CD14-positive monocyte (primary cell): Measurements from ENCODE around the gene LMTK3. TPM values are rescaled to one million over a fixed set of nuclear protein-coding genes. Genes with fewer than 3 reads are reported as not detected.

Source experiments
- DNase-seq, 3 donors: peaks; one replicate each; pipeline ENCODE4 v3.0.0-alpha.2; 2011 to 2022
- H2AFZ ChIP-seq: 2 replicates; pipeline ENCODE4 v1.6.0; 2012; ENCODE audit warnings: mild to moderate bottlenecking, low read depth, low read length, inconsistent platforms; ENCODE audit not compliant: insufficient read depth, poor library complexity, severe bottlenecking
- H3K27ac ChIP-seq, 2 donors: 1 replicate in 1 of 2; 2 replicates in 1 of 2; pipeline ENCODE4 v1.5.1; 2012 to 2013; ENCODE audit warnings: low read length in 2 of 2, control low read depth in 1 of 2, inconsistent platforms in 1 of 2, low read depth in 1 of 2, mild to moderate bottlenecking in 1 of 2
- H3K27me3 ChIP-seq, 2 donors: one replicate each; pipeline versions ENCODE4 v1.6.0 to v1.6.1; 2011 to 2013; ENCODE audit warnings: low read length in 2 of 2; ENCODE audit not compliant: control insufficient read depth in 2 of 2, insufficient read depth in 2 of 2
- H3K36me3 ChIP-seq, 2 donors: replicated peaks in 1 of 2; 1 replicate in 1 of 2; 2 replicates in 1 of 2; pipeline versions ENCODE4 v1.5.1 to v1.6.1; 2012 to 2013; ENCODE audit warnings: low read length in 2 of 2, control low read depth in 1 of 2, inconsistent platforms in 1 of 2, mild to moderate bottlenecking in 1 of 2; ENCODE audit not compliant: insufficient read depth in 2 of 2, control insufficient read depth in 1 of 2
- H3K4me1 ChIP-seq, 2 donors: 1 replicate in 1 of 2; 2 replicates in 1 of 2; pipeline versions ENCODE4 v1.5.1 to v1.6.1; 2012 to 2013; ENCODE audit warnings: low read length in 2 of 2, control low read depth in 1 of 2, inconsistent platforms in 1 of 2, mild to moderate bottlenecking in 1 of 2, moderate library complexity in 1 of 2; ENCODE audit not compliant: insufficient read depth in 2 of 2, control insufficient read depth in 1 of 2
- H3K4me2 ChIP-seq: replicated peaks from 2 replicates; pipeline ENCODE3; 2012; ENCODE audit warnings: low read length, moderate library complexity, mild to moderate bottlenecking; ENCODE audit not compliant: poor library complexity, severe bottlenecking; ENCODE audit errors: extremely low read depth
- H3K4me3 ChIP-seq, 3 experiments: fragments of 200-600 bp in 1 of 3; sonication (generic) in 1 of 3; replicated peaks in 1 of 3; 1 replicate in 2 of 3; 2 replicates in 1 of 3; pipeline ENCODE4 v1.5.1; 2011 to 2013; ENCODE audit warnings: low read length in 3 of 3, mild to moderate bottlenecking in 3 of 3, control low read depth in 2 of 3, low read depth in 2 of 3, inconsistent platforms in 1 of 3, moderate library complexity in 1 of 3
- H3K79me2 ChIP-seq: 2 replicates; pipeline ENCODE4 v1.6.0; 2012; ENCODE audit warnings: mild to moderate bottlenecking, control low read depth, inconsistent platforms, low read length, moderate library complexity; ENCODE audit not compliant: insufficient read depth
- H3K9ac ChIP-seq: 2 replicates; pipeline ENCODE4 v1.6.0; 2017; ENCODE audit warnings: low read length, mild to moderate bottlenecking; ENCODE audit not compliant: insufficient read depth, poor library complexity, severe bottlenecking
- H3K9me3 ChIP-seq, 2 donors: replicated peaks in 1 of 2; 1 replicate in 1 of 2; 2 replicates in 1 of 2; pipeline versions ENCODE4 v1.5.1 to v1.6.1; 2012 to 2013; ENCODE audit warnings: low read length in 2 of 2, control low read depth in 1 of 2; ENCODE audit not compliant: control insufficient read depth in 1 of 2, insufficient read depth in 1 of 2
- H4K20me1 ChIP-seq: 2 replicates; pipeline ENCODE4 v1.6.0; 2012; ENCODE audit warnings: mild to moderate bottlenecking, low read length, control low read depth, moderate library complexity; ENCODE audit not compliant: insufficient read depth
- H3K27ac Mint-ChIP-seq, 7 donors: one replicate each; pipeline ENCODE4 v1.8.0; 2020; ENCODE audit warnings: mild to moderate bottlenecking in 7 of 7, mixed read lengths in 7 of 7, moderate library complexity in 6 of 7, inconsistent platforms in 2 of 7
- H3K27me3 Mint-ChIP-seq, 3 donors: one replicate each; pipeline ENCODE4 v1.8.0; 2021 to 2022; ENCODE audit warnings: low read depth in 3 of 3, mild to moderate bottlenecking in 3 of 3, mixed read lengths in 3 of 3, moderate library complexity in 3 of 3, inconsistent platforms in 1 of 3
- H3K36me3 Mint-ChIP-seq, 2 donors: one replicate each; pipeline ENCODE4 v1.8.0; 2020; ENCODE audit warnings: mixed read lengths in 2 of 2, inconsistent platforms in 1 of 2, mild to moderate bottlenecking in 1 of 2
- H3K4me1 Mint-ChIP-seq: one replicate; pipeline ENCODE4 v1.8.0; 2020; ENCODE audit warnings: mild to moderate bottlenecking, mixed read lengths
- H3K4me3 Mint-ChIP-seq, 2 donors: one replicate each; pipeline ENCODE4 v1.8.0; 2020; ENCODE audit warnings: mild to moderate bottlenecking in 2 of 2, mixed read lengths in 2 of 2, moderate library complexity in 1 of 2
- H3K9me3 Mint-ChIP-seq, 7 donors: one replicate each; pipeline ENCODE4 v1.8.0; 2020 to 2022; ENCODE audit warnings: mixed read lengths in 7 of 7, mild to moderate bottlenecking in 6 of 7, moderate library complexity in 6 of 7, inconsistent platforms in 2 of 7
- CTCF ChIP-seq: fragments of 200-600 bp; IDR thresholded peaks from one replicate; pipeline ENCODE4 v1.8.0; 2022; ENCODE audit warnings: antibody characterized with exemption, mild to moderate bottlenecking
- WGBS: methylation state at CpG from one replicate; pipeline ENCODE4 v1.1.5; 2013; ENCODE audit warnings: missing lambda C conversion rate; ENCODE audit not compliant: insufficient coverage; 5-methylcytosine and 5-hydroxymethylcytosine counted together
- intact Hi-C, 2 donors: fragments of 100-400 bp; cut with micrococcal nuclease; formaldehyde crosslinking; loops; one replicate each; pipeline versions ENCODE4 v1.15.0 to v1.15.1; 2023
- polyA plus RNA-seq, 3 donors: library from polyadenylated mRNA; depleted of rRNA in 1 of 3; unstranded in 2 of 3; stranded (reverse) in 1 of 3; fragments of 300-500 nt in 2 of 3; fragments of >200 nt in 1 of 3; fragmentation: Illumina TruSeq in 2 of 3; gene quantifications; 1 replicate in 2 of 3; 2 replicates in 1 of 3; pipeline ENCODE4 v1.2.3, GENCODE V29; 2012 to 2021

The LMTK3 gene
- polyA plus RNA-seq, 3 donors = 0.08 TPM; not detected in 2

DNA sequence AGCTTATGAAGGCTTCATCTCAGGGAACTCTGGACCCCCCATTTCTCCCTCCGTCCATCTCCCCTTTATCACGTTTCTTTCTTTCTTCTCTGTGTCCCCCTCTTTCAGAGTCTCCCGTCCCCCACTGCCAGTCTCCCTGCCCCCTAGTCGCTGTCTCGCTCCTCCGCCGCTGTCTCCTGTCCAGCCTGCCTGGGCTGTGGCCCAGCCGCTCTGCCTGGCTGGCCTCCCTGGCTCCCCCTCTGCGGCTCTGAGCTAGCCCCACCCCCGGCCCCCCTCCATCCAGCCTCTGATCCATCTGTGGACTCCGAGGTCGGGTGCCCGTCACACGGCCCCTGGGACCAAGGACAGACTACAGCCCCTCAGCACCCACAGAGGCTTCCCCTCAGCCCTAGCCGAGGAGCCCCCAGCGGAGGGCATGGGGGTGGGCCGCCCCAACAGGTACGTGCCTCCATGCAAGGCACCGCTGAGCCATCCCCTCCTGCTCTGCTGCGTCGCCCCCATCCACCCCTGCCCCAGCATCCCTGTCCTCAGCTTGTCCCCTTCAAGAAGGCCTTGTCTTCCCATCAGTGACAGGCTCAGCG lies 57.4 kb downstream of the LMTK3 start:
- H3K27ac Mint-ChIP-seq = peak overlapping the region in 2 of 7 donors; percentile 2 to 15
- H3K4me3 Mint-ChIP-seq = no peak overlapping the region
- H3K27ac ChIP-seq = no peak overlapping the region
- no peak for TF ChIP-seq CTCF
- H3K4me2 ChIP-seq = no peak overlapping the region
- peaks cover 0 to 1% (median 0%) of the 10 kb centered on the region in 3 donors for H3K27me3 Mint-ChIP-seq
- H3K27me3 ChIP-seq = no peaks in the 10 kb centered on the region
- H3K36me3 ChIP-seq = peaks cover 59 to 82% of the 10 kb centered on the region in 2 donors
- 98% methylated on average over 22 of the region's 22 CpGs for WGBS
- H3K9me3 ChIP-seq = no peaks in the 10 kb centered on the region
- peaks cover 51 to 79% of the 10 kb centered on the region in 2 donors for H3K36me3 Mint-ChIP-seq
- H3K9me3 Mint-ChIP-seq = no peaks in the 10 kb centered on the region
- no peak overlapping the region for H2AFZ ChIP-seq
- H4K20me1 ChIP-seq = peaks cover 4% of the 10 kb centered on the region
- H3K4me1 Mint-ChIP-seq = peaks cover 3% of the 10 kb centered on the region
- no peak overlapping the region for H3K4me3 ChIP-seq
- H3K4me1 ChIP-seq = no peaks in the 10 kb centered on the region
- DNase-seq = no peak
- no peak overlapping the region for H3K9ac ChIP-seq
- intact Hi-C loops = no loop called here
- H3K79me2 ChIP-seq = no peaks in the 10 kb centered on the region

- Histone ChIP-seq H3K9ac (no peak overlapping the region), H3K36me3 (peaks cover 72 to 97% of the 10 kb centered on the region in 2 donors), H3K4me1 (no peaks in the 10 kb centered on the region), H4K20me1 (peaks cover 4% of the 10 kb centered on the region), H3K4me2 (no peak overlapping the region), H3K9me3 (no peaks in the 10 kb centered on the region), H3K4me3 (no peak overlapping the region), H2AFZ (no peak overlapping the region), H3K27me3 (no peaks in the 10 kb centered on the region), H3K27ac (no peak overlapping the region), H3K79me2 (no peaks in the 10 kb centered on the region)
- Mint-ChIP-seq H3K4me1 (peaks cover 3% of the 10 kb centered on the region), H3K9me3 (no peaks in the 10 kb centered on the region), H3K27ac (no peak overlapping the region), H3K36me3 (peaks cover 65 to 95% of the 10 kb centered on the region in 2 donors), H3K4me3 (no peak overlapping the region), H3K27me3 (peaks cover 0 to 1% (median 0%) of the 10 kb centered on the region in 3 donors)
- TF ChIP-seq CTCF = no peak
- no peak for DNase-seq
- WGBS = 98% methylated on average over 28 of the region's 33 CpGs
- intact Hi-C loops = no loop called here
Observed at GRCh38 chr19:48452289-48453190, 59.1 kb downstream of the LMTK3 start.
